SW480 (cell line): ENCODE data around the gene ABCC10.
"Not testable (repeated sequence)": the region's sequence is repeated elsewhere in the genome, so short reads cannot be mapped to it uniquely, and the experiment has no call there.

Source experiments
- DNase-seq: peaks from one replicate; pipeline ENCODE4 v3.0.0-alpha.2; 2016; ENCODE audit warnings: low spot score

Gene ABCC10, protein sequence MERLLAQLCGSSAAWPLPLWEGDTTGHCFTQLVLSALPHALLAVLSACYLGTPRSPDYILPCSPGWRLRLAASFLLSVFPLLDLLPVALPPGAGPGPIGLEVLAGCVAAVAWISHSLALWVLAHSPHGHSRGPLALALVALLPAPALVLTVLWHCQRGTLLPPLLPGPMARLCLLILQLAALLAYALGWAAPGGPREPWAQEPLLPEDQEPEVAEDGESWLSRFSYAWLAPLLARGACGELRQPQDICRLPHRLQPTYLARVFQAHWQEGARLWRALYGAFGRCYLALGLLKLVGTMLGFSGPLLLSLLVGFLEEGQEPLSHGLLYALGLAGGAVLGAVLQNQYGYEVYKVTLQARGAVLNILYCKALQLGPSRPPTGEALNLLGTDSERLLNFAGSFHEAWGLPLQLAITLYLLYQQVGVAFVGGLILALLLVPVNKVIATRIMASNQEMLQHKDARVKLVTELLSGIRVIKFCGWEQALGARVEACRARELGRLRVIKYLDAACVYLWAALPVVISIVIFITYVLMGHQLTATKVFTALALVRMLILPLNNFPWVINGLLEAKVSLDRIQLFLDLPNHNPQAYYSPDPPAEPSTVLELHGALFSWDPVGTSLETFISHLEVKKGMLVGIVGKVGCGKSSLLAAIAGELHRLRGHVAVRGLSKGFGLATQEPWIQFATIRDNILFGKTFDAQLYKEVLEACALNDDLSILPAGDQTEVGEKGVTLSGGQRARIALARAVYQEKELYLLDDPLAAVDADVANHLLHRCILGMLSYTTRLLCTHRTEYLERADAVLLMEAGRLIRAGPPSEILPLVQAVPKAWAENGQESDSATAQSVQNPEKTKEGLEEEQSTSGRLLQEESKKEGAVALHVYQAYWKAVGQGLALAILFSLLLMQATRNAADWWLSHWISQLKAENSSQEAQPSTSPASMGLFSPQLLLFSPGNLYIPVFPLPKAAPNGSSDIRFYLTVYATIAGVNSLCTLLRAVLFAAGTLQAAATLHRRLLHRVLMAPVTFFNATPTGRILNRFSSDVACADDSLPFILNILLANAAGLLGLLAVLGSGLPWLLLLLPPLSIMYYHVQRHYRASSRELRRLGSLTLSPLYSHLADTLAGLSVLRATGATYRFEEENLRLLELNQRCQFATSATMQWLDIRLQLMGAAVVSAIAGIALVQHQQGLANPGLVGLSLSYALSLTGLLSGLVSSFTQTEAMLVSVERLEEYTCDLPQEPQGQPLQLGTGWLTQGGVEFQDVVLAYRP (N-terminal part only)

DNA sequence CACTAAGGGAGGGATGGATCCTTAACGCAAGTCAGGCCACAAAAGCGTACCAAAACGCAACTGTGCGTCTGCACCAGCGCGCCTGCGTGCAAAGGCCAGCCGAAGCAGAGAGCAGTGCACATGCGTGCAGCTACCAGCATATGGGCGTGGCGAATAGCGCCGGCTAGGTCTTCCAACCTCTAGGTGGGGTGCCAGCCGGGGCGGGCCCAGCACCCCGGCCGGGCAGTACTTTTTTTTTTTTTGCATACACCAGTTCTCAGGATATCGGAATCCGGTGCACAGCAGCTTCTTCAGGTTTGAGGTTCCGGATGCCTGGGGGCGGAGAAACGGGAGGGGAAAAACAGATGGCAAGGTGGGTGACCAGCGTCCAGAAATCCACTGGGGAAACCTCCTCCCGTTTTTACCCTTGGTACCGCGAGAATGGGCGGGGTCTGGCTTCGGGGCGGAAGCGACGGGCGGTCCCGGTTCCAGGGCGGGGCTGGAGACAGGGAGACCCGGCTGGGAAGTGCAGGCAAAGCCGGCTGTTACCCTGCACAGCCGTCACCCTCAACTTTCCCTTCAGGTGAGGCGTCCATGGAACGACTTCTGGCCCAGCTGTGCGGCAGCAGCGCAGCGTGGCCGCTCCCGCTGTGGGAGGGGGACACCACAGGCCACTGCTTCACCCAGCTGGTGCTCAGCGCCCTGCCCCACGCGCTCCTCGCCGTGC is at the start of gene ABCC10:
TSS of gene ABCC10 (plus strand) at position 136 of the 706 bp plus-strand sequence. CDS start at position 574, 438 bp downstream.
- DNase-seq: peak; percentile 88

DNA sequence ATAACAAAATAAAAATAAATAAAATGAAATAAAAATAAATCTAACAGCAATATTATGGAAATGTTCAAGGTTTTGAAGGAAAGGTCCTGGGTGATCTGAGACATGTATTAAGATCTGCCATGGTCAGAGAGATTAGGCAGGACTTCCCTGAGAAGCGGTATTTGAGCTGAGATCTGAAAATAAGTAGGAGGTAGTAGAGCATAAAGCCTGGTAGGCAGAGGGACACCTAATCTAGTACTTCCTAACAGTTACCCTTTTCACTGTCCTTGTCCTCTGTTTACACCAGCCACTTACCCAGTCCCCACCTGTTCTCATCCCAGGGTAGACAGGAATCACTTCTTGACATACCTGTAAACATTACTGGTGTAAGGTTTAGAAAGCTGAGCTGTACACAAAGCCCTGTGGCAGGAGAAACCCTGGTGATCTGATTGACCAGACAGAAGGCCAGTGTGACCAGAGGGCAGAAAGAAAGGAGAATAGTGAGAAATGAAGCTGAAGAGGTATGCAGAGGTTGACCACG is 49.6 kb upstream of the ABCC10 start:
- no peak for DNase-seq

DNA sequence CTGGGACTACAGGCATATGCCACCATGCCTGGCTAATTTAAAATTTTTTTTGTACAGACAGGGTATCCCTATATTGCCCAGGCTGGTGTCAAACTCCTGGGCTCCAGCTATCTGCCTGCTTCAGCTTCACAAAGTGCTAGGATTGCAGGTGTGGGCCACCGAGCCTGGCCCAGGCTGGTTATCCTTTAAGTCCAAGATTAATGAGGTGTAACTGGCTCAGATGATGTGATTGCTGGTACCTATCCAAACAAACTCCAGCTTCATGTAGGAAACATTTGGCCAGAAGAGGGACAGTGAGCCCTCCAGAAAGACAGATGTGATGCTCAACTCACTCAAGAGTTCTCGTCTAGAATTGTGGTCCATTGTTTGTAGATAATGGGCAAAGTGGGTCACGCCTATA is 48.7 kb upstream of the ABCC10 start:
- DNase-seq: no peak

DNA sequence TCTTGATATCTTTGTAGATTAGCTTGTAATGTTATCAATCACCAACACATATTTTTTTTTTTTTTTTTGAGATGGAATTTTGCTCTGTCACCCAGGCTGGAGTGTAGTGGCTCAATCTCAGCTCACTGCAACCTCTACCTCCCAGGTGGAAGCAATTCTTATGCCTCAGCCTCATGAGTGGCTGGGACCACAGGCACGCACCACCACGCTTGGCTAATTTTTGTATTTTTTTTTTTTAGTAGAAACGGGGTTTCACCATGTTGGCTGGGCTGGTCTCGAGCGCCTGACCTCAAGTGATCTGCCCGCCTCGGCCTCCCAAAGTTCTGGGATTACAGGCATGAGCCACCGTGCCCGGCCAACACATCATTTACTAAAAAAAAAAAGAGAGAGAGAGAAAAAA is 46.5 kb upstream of the ABCC10 start:
- not testable (repeated sequence) for DNase-seq

DNA sequence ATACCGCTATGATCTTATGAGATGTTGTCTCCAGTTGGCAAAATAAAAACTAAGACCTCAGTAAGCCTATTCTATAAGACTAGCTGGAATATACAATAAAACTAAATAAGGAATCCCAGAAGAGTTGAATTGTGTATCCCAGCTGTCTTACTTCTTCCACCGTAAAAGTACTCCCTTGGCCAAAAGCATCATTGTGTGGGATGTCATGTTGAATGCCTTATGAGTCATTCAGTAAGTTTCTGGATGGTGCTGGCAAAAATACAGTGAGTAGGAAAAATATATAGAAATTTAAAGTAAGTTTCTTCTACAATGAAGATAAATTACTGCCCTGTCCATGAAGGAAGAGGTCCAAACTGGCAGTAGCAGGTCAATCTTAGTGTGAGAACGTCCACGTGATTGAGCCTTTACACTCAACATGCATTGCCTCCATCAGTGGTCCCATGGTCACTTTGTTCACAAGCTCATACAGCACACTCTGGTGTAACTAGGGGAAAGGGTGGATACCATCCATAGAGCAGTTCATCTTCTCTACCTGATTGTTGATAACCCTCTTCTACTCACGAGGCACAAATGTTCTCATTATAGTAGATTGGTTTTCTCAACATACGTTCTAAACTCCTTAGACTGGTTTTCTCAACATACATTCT is 44.2 kb upstream of the ABCC10 start:
- no peak for DNase-seq

DNA sequence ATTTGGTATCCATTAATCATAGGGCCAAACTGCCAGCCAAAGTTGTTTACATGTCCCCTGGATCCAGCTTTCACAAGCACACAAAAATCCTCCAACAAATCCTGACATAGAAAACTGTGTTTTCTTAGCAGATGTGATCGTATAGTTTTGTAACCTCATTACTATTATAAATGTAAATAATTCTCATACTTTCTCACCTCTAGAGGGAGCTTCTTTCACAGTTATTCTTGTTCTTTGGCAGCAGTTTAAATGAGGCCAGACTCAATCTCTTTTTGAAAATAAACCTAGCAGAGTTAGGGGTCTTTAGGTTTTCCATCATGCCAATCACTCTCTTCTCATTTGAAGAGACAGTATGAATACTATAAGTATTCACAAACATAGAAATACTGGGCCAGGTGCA is 40.8 kb upstream of the ABCC10 start:
- DNase-seq: no peak

DNA sequence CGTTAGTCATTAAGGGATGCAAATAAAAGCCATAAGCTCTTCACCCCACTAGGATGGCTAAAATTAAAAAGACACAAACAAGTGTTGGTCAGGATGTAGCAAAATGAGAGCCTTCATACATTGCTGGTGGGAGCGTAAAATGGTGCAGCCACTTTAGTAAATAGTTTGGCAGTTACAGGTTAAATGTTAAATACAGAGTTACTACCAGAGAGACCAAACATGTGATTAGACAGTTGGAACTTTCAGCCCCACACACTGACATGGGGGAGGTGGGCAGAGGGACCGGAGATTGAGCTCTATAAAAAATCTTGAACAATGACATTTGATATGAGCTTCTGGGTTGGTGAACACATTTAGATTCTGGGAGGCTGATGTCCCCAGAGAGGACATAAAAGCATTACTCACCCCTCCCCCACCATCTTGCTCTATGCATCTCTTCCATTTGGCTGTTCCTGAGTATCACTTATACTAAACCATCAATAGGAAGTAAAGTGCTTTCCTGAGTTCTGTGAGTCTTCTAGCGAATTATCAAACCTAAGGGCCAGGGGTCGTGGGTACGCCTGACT is 37.5 kb upstream of the ABCC10 start:
- DNase-seq: no peak

DNA sequence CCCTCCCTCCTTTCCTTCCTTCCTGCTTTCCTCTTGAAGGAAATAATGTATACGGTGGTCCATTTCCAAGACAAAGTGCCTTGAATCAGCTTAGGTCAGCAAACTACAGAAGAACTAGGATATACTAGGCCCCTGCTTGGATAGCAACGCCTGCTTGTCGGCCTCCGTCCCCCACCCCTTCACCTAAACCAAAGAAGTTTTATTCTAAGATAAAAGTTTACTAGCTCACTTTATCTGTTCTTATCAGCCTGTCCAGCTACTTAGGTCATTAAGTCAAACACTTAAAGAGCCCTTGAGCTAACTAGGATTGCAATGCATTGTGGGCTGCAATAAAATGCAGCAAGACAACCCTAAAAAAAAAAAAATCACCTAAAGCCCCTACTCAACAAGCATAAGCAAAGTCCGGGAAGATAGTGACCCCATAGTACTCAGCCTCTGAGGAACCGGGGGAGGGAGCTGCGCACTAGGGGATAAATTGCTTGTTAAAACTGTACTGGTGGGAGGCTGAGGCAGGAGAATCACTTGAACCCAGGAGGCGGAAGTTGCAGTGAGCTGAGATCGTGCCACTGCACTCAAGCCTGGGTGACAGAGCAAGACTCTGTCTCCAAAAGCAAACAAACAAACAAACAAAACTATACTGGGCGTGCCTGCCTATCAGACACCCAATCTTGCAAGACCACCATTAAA is 36.4 kb upstream of the ABCC10 start:
- not testable (repeated sequence) for DNase-seq

DNA sequence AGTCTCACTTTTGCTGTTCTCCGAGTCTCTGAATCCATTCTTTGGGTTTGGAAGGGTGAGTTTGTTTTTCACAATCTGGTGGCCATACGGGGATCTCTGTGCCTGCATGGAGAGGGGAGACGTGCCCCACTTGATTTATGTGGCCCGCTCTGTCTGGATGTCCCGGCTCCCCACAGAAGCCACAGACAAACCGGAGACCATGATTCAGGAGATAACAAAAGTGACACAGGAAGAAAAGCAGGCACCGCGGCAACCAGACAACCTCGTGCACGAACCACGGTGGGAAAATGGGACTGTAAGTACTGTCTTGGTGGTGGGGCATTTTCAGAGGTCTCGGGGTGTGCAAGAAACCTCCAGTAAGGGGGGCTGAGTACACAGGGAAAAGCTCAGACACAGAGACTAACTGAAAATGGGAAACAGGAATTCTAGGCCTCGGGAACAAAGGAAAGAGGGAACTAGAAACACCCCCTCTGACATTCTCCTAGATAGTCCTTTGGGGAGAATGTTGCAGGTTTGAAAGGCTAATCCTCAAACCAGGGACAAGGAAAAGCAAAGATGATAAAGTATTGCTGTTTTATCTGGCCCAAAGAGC is 35.8 kb upstream of the ABCC10 start:
- DNase-seq: no peak

DNA sequence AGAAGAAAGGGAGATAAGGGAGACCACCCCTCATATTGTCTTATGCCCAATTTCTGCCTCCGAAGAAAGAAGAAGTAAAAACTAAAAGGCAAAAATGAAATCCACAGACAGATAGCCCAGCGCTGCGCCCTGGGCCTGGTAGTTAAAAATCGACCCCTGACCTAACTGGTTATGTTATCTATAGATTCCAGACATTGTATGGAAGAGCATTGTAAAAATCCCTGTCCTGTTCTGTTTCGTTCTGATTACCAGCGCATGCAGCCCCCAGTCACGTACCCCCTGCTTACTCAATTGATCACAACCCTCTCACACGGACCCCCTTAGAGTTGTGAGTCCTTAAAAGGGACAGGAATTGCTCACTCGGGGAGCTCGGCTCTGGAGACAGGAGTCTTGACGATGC is 34.2 kb upstream of the ABCC10 start:
- not testable (repeated sequence) for DNase-seq

DNA sequence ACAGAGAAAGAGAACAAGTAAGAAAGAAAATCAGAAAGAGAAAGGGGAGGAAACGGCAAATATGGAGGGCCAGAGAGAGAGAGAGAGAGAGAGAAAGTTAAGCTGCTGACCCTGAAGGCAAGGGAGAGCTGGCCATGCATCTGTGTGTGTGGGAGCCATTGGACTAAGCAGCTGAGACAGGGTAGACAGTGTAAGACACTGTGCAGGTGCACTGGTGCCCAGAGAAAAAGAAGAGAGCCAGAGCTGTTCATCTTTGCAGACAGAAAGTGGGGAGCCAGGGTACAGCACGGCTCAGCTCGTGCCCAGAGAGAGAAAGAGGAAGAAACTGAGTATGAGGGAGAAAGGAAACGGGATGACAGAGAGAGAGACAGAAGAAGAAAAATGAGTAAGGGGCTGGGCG is 33.7 kb upstream of the ABCC10 start:
- DNase-seq: no peak

DNA sequence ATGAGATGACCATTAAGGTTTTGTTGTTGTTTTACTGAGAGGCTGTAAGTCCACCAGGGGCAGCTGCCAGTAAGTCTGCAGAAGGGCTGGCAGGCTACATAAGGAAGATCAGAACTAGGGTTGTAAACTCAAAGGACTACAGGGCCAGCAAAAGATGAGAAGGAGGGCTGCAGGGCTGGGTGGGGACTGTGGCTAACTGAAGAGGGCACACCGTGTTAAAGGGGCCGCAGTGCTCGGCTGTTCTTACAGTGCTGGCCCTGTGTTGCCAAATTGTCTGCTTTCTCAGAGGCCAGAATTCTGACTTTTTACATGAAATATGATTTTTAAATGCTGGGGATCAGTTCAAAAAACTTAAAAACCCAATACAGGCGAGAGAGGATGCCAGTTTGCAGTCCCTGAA is 32.4 kb upstream of the ABCC10 start:
- no peak for DNase-seq

DNA sequence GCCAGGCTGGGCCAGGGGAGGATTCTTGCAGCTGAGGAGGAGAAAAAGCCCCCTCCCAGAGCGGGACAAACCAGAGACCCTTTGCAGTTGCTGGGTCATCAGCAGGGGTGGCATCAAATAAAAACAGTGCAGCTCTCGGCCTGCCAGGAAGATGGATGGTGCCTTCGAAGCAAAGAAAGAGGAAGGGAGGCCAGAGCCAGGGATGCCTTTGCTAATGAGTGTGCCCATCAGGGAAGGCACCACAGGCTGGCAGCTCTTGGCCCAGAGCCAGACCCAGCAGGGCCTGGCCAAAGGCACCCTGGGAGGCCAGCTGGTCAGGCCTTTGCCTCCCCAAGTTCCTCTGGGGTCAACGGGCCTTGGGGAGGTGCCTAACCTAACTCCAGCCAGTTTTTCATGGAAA is 31.6 kb upstream of the ABCC10 start:
- no peak for DNase-seq

DNA sequence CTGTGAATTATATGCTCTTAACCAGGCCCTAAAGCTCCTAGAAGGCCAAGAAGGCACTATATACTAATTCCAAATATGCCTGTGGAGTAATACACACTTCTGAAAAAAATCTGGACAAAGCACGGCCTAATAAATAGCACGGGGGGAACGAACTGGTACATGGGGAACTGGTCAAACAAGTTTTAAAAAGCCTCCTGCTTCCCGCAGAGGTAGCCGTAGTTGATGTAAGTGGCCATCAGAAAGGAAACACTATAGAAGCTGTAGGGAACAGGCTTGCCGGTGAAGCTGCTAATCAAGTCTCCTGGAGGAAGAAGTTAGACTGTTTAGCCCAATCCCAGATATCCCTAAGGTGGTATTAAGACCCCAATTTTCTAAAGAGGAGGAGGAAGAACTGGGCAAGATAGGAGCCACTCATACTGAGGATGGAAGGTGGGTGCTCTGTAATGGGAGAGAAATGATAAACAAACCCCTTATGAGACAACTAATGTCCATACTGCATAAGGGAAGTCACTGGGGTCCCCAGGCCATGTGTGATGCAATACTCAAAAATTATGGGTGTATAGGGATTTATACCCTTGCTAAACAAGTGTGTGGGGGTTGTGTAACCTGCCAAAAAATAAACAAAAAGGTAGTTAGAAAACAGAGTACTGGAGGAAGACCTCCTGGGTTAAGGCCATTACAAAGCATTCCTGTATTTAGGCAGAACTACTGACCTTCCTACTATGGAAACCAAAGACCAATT is 30.8 kb upstream of the ABCC10 start:
- no peak for DNase-seq

DNA sequence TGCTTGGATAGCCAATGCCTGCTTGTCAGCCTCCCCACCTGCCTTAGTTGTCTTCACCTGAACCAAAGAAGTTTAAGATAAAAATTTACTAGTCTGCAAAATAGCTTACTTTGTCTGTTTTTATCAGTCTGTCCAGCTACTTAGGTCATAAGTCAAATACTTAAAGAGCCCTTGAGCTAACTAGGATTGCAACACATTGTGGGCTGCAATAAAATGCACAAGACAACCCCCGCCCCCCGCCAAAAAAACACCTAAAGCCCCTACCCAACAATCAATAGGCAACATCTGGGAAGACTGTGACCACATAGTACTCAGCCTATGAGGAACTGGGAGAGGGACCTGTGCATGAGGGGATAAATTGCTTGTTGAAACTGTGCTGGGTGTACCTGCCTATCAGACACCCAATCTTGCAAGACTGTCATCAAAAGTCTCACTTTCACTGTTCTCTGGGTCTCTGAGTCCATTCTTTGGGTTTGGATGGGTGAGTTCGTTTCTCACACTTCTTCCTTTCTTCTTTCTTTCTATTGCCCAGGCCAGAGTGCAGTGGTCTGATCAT is 27.3 kb upstream of the ABCC10 start:
- DNase-seq: no peak

DNA sequence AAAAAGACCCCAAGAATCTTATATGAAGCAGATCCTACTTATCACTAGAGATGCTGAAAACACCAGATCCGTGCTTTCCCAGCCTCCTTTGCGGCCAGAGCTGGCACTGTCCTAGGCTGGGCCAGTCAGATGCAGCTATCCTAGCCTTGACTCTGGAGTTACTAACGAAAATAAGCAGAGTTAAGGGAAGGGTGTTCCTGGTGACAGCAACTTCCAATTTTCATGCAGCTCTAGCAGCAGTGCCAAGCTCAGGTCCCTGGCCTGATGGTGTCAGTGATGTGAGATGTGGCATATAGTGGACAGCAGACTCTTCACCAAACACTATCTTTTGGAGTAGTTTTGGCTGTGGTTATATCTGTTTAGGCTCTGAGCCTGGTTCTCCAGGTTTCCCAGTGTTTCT is 25.6 kb upstream of the ABCC10 start:
- no peak for DNase-seq

DNA sequence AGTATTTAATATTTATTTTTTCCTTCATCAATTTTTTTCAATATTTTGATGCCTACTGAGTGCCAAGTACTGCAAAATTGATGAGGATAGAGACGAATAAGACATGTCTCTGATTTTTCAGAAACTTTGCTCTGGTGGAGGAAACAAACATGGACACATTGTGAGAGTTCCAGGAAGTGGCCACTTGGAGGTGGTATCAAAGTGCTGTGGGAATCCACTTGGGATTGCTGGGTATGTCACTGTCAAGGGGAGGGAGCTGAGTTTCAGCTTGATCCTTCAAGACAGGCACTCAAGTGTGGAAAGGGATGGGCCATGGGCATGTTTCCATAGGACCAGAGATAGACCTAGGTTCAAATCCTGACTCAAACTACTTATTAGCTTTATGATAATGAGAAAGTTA is 24.5 kb upstream of the ABCC10 start:
- DNase-seq: no peak

DNA sequence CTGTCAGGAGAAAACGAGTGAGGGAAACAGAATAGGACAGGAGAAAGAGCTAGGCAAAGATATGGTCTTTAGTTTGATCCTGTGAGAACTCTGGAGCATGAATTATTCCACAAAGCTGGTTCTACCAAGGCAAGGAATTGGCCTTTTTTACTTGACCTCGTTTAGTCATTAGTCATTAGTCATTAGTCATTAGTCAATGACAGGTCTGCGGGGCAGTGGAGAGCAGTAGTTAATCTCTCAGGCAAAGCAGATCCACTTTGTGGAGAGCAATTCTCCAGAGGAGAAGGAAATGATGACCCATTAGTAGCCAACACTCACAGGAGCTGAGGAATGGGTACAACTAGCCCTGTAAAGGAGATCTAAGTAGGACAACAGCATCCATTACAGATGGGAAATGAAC is 22.0 kb upstream of the ABCC10 start:
- no peak for DNase-seq

DNA sequence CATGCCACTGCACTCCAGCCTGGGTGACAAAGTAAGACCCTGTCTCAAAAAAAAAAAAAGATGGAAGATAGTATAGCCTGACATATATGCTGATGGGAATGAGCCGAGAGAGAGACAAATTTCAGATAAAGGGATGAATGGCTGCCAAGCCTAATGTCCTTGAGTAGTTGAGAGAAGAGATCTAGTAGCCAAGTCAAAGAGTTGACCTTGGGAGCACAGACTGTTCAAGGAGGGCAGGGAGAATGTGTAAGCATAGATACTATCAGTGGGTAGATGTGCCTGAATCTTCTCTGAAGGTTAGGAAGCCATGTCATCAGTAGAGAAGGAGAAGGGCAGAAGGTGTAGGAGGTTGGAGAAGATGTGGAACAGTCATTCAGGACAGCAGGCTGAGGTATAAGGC is 20.0 kb upstream of the ABCC10 start:
- DNase-seq: no peak
